Psoas muscle (tissue), 8 donors: ENCODE data around the gene MRPS26. TPM values are rescaled to one million over a fixed set of nuclear protein-coding genes. Genes with fewer than 3 reads are reported as not detected.
A peak's percentile ranks its signal among the peaks of the same experiment; 100 is the strongest.

Experiments
- ATAC-seq, 4 donors: fragments of 200-7000 bp; cut with Tn5 transposase; one replicate each; pipeline ENCODE4 v1.9.1; 2020; ENCODE audit warnings: moderate library complexity in 3 of 4, mild to moderate bottlenecking in 2 of 4
- DNase-seq, 2 donors: peaks; one replicate each; pipeline ENCODE4 v3.0.0-alpha.2; 2020
- H3K27ac ChIP-seq: fragments of 200-600 bp; one replicate; pipeline ENCODE4 v1.8.0; 2022
- H3K27me3 ChIP-seq, 3 donors: fragments of 200-600 bp in 1 of 3; one replicate each; pipeline versions ENCODE4 v1.6.1 to v1.8.0; 2013 to 2022; ENCODE audit warnings: low read length in 2 of 3, mild to moderate bottlenecking in 2 of 3, moderate library complexity in 1 of 3; ENCODE audit not compliant: insufficient read depth in 3 of 3
- H3K36me3 ChIP-seq, 2 donors: fragments of 200-600 bp in 1 of 2; one replicate each; pipeline versions ENCODE4 v1.6.1 to v1.8.0; 2013 to 2022; ENCODE audit warnings: low read depth in 1 of 2, mild to moderate bottlenecking in 1 of 2, moderate library complexity in 1 of 2; ENCODE audit not compliant: insufficient read depth in 1 of 2
- H3K4me1 ChIP-seq: fragments of 200-600 bp; one replicate; pipeline ENCODE4 v1.8.0; 2022
- H3K4me3 ChIP-seq: fragments of 200-600 bp; one replicate; pipeline ENCODE4 v1.8.0; 2022; ENCODE audit warnings: mild to moderate bottlenecking
- H3K9me3 ChIP-seq: fragments of 200-600 bp; one replicate; pipeline ENCODE4 v1.8.0; 2022
- CTCF ChIP-seq: fragments of 200-600 bp; IDR thresholded peaks from one replicate; pipeline ENCODE4 v1.8.0; 2022; ENCODE audit warnings: antibody characterized with exemption
- WGBS, 3 donors: extraction: QIAGEN DNeasy Blood & Tissue Kit; methylation state at CpG; one replicate each; pipeline versions ENCODE4 v1.1.6 to v1.1.7; 2013; 5-methylcytosine and 5-hydroxymethylcytosine counted together
- intact Hi-C, 2 donors: fragments of 100-400 bp; cut with DNase I; formaldehyde crosslinking; loops; one replicate each; pipeline versions ENCODE4 v1.11.0 to v1.14.2; 2022
- polyA plus RNA-seq, 3 donors: library from polyadenylated mRNA; stranded (reverse); fragments of 200-250 nt; gene quantifications; one replicate each; pipeline ENCODE4 v1.2.3, GENCODE V29; 2013
- total RNA-seq, 4 donors: library from RNA; stranded (reverse); fragmentation: NEBNext Ultra II Directional in 2 of 4; extraction: Animal tissue kit (Norgen Biotek cat#: 25700) in 2 of 4; gene quantifications; one replicate each; pipeline versions ENCODE4 v1.2.1 to v1.2.4, GENCODE V29; 2021 to 2023
- donor health status: healthy with polysubstance abuse.
- donor health status: DM: no; HTN: no; CAD: no; lungs with moderate emphysema.
- donor health status: Bipolar disorder and iron deficiency.
- donor health status: healthy.
- donor health status: DM: yes; HTN: yes; CAD: no.
- donor health status: DM: no; HTN: no; CAD: no.
- donor health status: DM: no; HTN: no; CAD: no.
- donor health status: DM: yes; HTN: yes; CAD: no.

MRPS26 gene
- total and polyA plus RNA-seq, 7 donors, result 42.8 to 150 (median 49.0) TPM

GRCh38 chr20:3085571-3086072, 39.8 kb downstream of the MRPS26 start:
- Histone ChIP-seq H3K4me1 (peaks cover 4% of the 10 kb centered on the region), H3K4me3 (no peak overlapping the region), H3K9me3 (no peaks in the 10 kb centered on the region), H3K27me3 (peaks cover 0 to 47% (median 21%) of the 10 kb centered on the region in 3 donors), H3K36me3 (no peaks in the 10 kb centered on the region), H3K27ac (no peak overlapping the region)
- DNase-seq, result no peak
- ATAC-seq, result no peak
- TF ChIP-seq CTCF, result no peak
- intact Hi-C loops, result no loop called here
- 92 to 96% (median 94%) methylated on average over 7 to 8 of the region's 8 CpGs for WGBS, 3 donors

- Histone ChIP-seq H3K4me1 (no peaks in the 10 kb centered on the region), H3K4me3 (no peak overlapping the region), H3K9me3 (no peaks in the 10 kb centered on the region), H3K36me3 (no peaks in the 10 kb centered on the region), H3K27ac (no peak overlapping the region), H3K27me3 (peaks cover 0 to 54% (median 20%) of the 10 kb centered on the region in 3 donors)
- intact Hi-C loops, result no loop called here
- no peak for DNase-seq
- TF ChIP-seq CTCF, result no peak
- WGBS, 3 donors, result 77 to 83% (median 80%) methylated on average over 7 of the region's 7 CpGs
- no peak for ATAC-seq
Measured at GRCh38 chr20:3088031-3088430, 42.2 kb downstream of the MRPS26 start.

- H3K36me3 ChIP-seq, result no peaks in the 10 kb centered on the region
- no peaks in the 10 kb centered on the region for H3K4me1 ChIP-seq
- TF ChIP-seq CTCF, result no peak
- ATAC-seq, result no peak
- intact Hi-C loops, result no loop called here
- no peaks in the 10 kb centered on the region for H3K9me3 ChIP-seq
- no peak overlapping the region for H3K27ac ChIP-seq
- no peak overlapping the region for H3K4me3 ChIP-seq
- peaks cover 0 to 38% (median 12%) of the 10 kb centered on the region in 3 donors for H3K27me3 ChIP-seq
- WGBS, 3 donors, result 4 to 8% (median 4%) methylated on average over 1 of the region's 1 CpG
- no peak for DNase-seq
Measured at GRCh38 chr20:3090565-3090964, 44.7 kb downstream of the MRPS26 start.

- intact Hi-C loops, result no loop called here
Measured at GRCh38 chr20:3092611-3093379, 46.9 kb downstream of the MRPS26 start.

More at GRCh38 chr20:3092611-3093379, 46.9 kb downstream of the MRPS26 start:
- ATAC-seq (peak in 3 of 4 donors; percentile 19 to 55 (median 52)), DNase-seq (peak in 1 of 2 donors; percentile 36)
- no peak for TF ChIP-seq CTCF
- Histone ChIP-seq H3K36me3 (no peaks in the 10 kb centered on the region), H3K4me3 (peak overlapping the region; percentile 54), H3K9me3 (no peaks in the 10 kb centered on the region), H3K27me3 (peaks cover 0 to 38% (median 12%) of the 10 kb centered on the region in 3 donors), H3K27ac (no peak overlapping the region), H3K4me1 (no peaks in the 10 kb centered on the region)
- 8 to 11% (median 10%) methylated on average over 50 to 81 of the region's 81 CpGs for WGBS, 3 donors
